Fibroblast of villous mesenchyme (primary cell): ENCODE data around the gene ZNF574. TPM values are rescaled to one million over a fixed set of nuclear protein-coding genes. Genes with fewer than 3 reads are reported as not detected.

ENCODE experiments used
- DNase-seq: peaks from one replicate; pipeline ENCODE4 v3.0.0-alpha.2; 2010; ENCODE audit warnings: low read depth
- H3K4me3 ChIP-seq: 2 replicates; pipeline ENCODE4 v1.5.1; 2011; ENCODE audit warnings: low read depth, mild to moderate bottlenecking, low read length
- CTCF ChIP-seq: IDR thresholded peaks from 2 replicates; pipeline ENCODE4 v1.5.1; 2012; ENCODE audit warnings: low read depth, mild to moderate bottlenecking, low read length; ENCODE audit not compliant: insufficient read depth
- total RNA-seq: library from RNA; depleted of rRNA; stranded (reverse); fragments of >200 nt; gene quantifications from 2 replicates; pipeline ENCODE4 v1.2.3, GENCODE V29; 2012

The ZNF574 gene
- total RNA-seq, 1 donor = 19.0 TPM

- DNase-seq = no peak
- TF ChIP-seq CTCF = no peak
Observed at GRCh38 chr19:42051166-42052115, 24.5 kb upstream of the ZNF574 start.

GRCh38 chr19:42052241-42052863, 23.6 kb upstream of the ZNF574 start:
- no peak overlapping the region for H3K4me3 ChIP-seq
- no peak for DNase-seq
- no peak for TF ChIP-seq CTCF

More at GRCh38 chr19:42051166-42052115, 24.5 kb upstream of the ZNF574 start:
- no peak overlapping the region for H3K4me3 ChIP-seq

- TF ChIP-seq CTCF = no peak
- H3K4me3 ChIP-seq = no peak overlapping the region
- no peak for DNase-seq
Observed at GRCh38 chr19:42053037-42053935, 22.7 kb upstream of the ZNF574 start.

- H3K4me3 ChIP-seq = no peak overlapping the region
- no peak for TF ChIP-seq CTCF
- DNase-seq = no peak
Observed at GRCh38 chr19:42054205-42054604, 21.8 kb upstream of the ZNF574 start.

- TF ChIP-seq CTCF = no peak
- no peak for DNase-seq
- no peak overlapping the region for H3K4me3 ChIP-seq
Observed at GRCh38 chr19:42057846-42058245, 18.1 kb upstream of the ZNF574 start.

GRCh38 chr19:42059196-42059595, 16.8 kb upstream of the ZNF574 start:
- no peak overlapping the region for H3K4me3 ChIP-seq
- DNase-seq = no peak
- no peak for TF ChIP-seq CTCF
